Umbilical cord (tissue), 2 donors: ENCODE results near the gene TECRL. TPM values are rescaled to one million over a fixed set of nuclear protein-coding genes. Genes with fewer than 3 reads are reported as not detected.

Experiments
- DNase-seq: peaks from one replicate; pipeline ENCODE4 v3.0.0-alpha.2; 2015; ENCODE audit warnings: low spot score
- total RNA-seq: library from RNA; depleted of rRNA; stranded (reverse); fragments of >200 nt; gene quantifications from one replicate; pipeline ENCODE4 v1.2.3, GENCODE V29; 2014; ENCODE audit warnings: low replicate concordance; ENCODE audit not compliant: insufficient read depth

TECRL gene
- total RNA-seq, 1 donor from 2014 or later = 14.9 TPM

- DNase-seq = no peak
These were observed 79.1 kb downstream of the TECRL start for GRCh38 chr4:64330143-64330542.

GRCh38 chr4:64327237-64327636 is 82.0 kb downstream of the TECRL start:
- DNase-seq = no peak

- no peak for DNase-seq
These were observed 82.7 kb downstream of the TECRL start for GRCh38 chr4:64326507-64326906.

- no peak for DNase-seq
These were observed 103.0 kb downstream of the TECRL start for GRCh38 chr4:64306255-64306565.

GRCh38 chr4:64305565-64306254 is 103.5 kb downstream of the TECRL start:
- DNase-seq = no peak

- DNase-seq = no peak
These were observed 136.8 kb downstream of the TECRL start for GRCh38 chr4:64272432-64272831.

GRCh38 chr4:64271601-64272081 is 137.6 kb downstream of the TECRL start:
- DNase-seq = no peak

- no peak for DNase-seq
These were observed 142.6 kb downstream of the TECRL start for GRCh38 chr4:64266669-64267068.

- DNase-seq = no peak
These were observed 143.0 kb downstream of the TECRL start for GRCh38 chr4:64266263-64266662.

GRCh38 chr4:64251781-64252180 is 157.5 kb downstream of the TECRL start:
- no peak for DNase-seq

GRCh38 chr4:64250488-64250887 is 158.8 kb downstream of the TECRL start:
- no peak for DNase-seq

- DNase-seq = no peak
These were observed 159.2 kb downstream of the TECRL start for GRCh38 chr4:64250061-64250460.

GRCh38 chr4:64248186-64248585 is 161.1 kb downstream of the TECRL start:
- DNase-seq = no peak

- DNase-seq = no peak
These were observed 178.4 kb downstream of the TECRL start for GRCh38 chr4:64230709-64231310.
